Hematopoietic multipotent progenitor cell treated with erythropoietin and hydrocortisone succinate and interleukin-3 and kit ligand, for 4 days (in vitro differentiated cells): ENCODE results near the gene ZBTB12.
"Not testable (repeated sequence)": the region's sequence is repeated elsewhere in the genome, so short reads cannot be mapped to it uniquely, and the experiment has no call there.

ENCODE experiments used
- DNase-seq: peaks from one replicate; pipeline ENCODE4 v3.0.0-alpha.2; 2015

Gene ZBTB12, protein sequence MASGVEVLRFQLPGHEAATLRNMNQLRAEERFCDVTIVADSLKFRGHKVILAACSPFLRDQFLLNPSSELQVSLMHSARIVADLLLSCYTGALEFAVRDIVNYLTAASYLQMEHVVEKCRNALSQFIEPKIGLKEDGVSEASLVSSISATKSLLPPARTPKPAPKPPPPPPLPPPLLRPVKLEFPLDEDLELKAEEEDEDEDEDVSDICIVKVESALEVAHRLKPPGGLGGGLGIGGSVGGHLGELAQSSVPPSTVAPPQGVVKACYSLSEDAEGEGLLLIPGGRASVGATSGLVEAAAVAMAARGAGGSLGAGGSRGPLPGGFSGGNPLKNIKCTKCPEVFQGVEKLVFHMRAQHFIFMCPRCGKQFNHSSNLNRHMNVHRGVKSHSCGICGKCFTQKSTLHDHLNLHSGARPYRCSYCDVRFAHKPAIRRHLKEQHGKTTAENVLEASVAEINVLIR

DNA sequence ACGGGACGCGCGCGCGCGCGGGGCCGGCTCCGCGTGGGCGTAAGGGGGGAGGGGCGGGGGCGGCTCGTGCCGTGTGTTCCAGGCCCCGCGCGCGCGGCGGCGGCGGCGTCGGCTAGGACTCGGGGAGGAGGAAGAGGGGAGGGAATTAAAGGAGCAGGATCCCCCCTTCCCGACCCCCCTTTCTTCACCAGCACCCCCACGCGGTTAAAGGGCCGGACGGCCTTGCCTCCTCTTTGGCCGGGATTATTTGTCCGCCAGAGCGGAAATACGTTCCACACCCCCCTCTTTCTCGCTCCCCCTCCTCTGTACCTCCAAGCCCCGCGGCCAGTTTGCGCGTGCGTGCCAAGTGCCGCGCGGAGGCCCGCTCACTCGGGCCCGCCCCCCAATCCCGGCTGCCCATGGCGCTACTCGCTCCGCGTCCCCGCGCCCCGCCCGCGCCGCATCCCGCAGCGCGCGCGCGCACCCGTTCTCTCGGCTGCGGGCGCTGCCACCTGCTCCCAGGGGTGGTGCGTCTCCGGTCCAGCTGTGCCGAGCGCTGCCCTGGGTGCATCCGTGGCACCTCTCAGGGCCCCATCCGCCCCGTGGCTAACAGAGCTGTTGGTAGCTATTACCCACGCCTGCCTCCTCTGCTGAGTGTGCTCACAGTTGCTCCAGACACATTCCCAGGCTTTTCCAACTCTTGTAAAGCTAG, at the start of gene ZBTB12:
TSS of gene ZBTB12 (minus strand) at position 134 of the 691 bp plus-strand sequence. CDS start 781 bp downstream, outside the sequence.
- DNase-seq: peak; percentile 96

DNA sequence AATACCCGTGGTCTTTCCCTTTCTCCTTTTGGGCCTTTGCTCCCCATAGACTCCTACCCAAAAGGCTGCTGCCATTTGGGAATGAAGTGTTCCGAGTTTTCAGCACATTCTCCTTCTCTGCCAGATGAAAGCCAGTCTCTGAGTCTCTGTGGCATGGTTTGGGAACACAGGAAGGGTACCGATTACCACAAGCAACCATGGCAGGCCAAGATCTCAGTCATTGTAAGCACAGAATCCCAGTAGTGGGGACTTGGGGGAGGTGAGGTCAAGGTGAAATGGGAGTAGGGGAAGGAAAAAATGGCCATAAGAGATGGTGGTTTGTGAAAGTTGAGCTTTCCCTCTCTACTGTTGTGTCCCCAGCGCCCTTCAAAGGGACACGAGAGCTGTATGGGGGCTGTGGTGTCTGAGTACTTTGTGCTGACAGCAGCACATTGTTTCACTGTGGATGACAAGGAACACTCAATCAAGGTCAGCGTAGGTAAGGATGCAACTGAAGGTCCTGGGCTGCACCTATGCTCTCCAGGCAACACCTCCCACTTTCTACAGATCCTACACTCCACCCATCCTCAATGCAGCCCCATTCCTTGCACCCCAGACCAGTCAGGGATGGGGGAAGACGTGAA, 48.2 kb upstream of the ZBTB12 start:
- no peak for DNase-seq

DNA sequence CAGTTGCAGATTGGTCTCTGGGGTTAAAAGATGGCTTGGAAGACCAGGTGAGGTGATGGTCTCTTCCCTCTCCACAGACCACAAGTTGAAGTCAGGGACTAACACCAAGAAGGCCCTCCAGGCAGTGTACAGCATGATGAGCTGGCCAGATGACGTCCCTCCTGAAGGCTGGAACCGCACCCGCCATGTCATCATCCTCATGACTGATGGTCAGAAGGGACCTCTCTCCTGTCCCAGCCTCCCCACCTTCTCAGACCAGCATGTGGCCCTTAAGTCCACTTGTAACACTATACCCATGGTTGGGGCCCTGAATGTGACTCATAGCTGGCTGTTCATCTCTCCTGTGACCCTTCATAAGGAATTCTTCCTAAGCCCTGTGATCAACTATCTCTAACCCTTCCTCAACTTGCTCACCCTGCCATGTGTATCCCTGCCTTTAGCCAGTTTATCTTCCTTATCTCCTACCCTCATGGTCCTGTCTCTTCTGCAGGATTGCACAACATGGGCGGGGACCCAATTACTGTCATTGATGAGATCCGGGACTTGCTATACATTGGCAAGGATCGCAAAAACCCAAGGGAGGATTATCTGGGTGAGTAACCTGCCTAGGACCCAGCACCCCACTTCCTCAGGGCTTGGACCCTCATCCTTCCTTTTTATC, 47.0 kb upstream of the ZBTB12 start:
- DNase-seq: no peak

DNA sequence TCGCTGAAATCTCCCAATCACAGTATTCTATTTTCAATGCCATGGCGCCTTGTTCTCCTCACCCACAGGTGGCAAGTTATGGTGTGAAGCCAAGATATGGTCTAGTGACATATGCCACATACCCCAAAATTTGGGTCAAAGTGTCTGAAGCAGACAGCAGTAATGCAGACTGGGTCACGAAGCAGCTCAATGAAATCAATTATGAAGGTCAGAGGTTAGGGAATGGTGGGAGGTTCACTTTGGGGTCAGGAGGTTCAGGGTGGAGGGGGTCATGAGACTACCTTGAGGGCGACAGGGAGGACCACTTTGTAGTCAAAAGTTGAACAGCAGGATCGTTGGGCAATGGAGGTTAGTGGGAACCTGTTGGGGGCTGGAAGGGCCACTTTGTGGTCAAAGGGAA, 46.4 kb upstream of the ZBTB12 start:
- DNase-seq: no peak

DNA sequence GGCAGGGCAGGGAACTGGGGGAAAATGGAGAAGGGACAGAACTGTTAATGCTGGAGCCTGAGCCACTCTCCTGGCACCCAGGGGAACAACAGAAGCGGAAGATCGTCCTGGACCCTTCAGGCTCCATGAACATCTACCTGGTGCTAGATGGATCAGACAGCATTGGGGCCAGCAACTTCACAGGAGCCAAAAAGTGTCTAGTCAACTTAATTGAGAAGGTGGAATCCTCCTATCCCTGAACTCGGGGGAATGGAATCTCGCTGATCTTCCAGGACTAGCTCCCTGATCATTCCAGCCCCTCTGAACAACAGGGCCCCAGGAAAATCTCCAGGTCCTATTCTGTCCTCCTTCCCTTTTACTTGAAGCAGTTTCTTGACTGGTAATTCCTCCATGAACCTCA, 46.0 kb upstream of the ZBTB12 start:
- no peak for DNase-seq

DNA sequence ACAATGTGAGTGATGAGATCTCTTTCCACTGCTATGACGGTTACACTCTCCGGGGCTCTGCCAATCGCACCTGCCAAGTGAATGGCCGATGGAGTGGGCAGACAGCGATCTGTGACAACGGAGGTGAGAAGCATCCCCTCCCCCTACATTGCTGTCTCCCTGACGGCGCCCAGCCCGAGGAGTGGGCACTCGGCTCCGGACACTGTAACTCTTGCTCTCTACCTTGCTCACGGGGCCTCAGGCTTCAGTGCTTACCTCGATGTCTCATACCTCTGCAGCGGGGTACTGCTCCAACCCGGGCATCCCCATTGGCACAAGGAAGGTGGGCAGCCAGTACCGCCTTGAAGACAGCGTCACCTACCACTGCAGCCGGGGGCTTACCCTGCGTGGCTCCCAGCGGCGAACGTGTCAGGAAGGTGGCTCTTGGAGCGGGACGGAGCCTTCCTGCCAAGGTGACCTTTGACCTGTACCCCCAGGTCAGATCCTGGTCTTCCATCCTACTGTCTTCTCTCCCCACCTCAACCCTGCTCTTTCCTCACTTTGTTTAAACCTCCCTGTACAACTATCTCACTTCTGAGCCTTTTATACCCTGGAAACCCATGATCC, 45.3 kb upstream of the ZBTB12 start:
- no peak for DNase-seq

DNA sequence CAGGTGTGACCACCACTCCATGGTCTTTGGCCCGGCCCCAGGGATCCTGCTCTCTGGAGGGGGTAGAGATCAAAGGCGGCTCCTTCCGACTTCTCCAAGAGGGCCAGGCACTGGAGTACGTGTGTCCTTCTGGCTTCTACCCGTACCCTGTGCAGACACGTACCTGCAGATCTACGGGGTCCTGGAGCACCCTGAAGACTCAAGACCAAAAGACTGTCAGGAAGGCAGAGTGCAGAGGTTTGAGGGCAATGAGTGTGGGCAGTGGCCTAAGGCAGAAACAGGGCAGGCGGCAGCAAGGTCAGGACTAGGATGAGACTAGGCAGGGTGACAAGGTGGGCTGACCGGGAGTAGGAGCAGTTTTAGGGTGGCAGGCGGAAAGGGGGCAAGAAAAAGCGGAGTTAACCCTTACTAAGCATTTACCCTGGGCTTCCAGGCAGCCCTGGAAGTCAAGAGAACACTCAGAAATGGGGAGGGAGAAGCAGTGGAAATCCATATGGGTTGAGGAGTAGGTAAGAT, 44.5 kb upstream of the ZBTB12 start:
- DNase-seq: no peak

DNA sequence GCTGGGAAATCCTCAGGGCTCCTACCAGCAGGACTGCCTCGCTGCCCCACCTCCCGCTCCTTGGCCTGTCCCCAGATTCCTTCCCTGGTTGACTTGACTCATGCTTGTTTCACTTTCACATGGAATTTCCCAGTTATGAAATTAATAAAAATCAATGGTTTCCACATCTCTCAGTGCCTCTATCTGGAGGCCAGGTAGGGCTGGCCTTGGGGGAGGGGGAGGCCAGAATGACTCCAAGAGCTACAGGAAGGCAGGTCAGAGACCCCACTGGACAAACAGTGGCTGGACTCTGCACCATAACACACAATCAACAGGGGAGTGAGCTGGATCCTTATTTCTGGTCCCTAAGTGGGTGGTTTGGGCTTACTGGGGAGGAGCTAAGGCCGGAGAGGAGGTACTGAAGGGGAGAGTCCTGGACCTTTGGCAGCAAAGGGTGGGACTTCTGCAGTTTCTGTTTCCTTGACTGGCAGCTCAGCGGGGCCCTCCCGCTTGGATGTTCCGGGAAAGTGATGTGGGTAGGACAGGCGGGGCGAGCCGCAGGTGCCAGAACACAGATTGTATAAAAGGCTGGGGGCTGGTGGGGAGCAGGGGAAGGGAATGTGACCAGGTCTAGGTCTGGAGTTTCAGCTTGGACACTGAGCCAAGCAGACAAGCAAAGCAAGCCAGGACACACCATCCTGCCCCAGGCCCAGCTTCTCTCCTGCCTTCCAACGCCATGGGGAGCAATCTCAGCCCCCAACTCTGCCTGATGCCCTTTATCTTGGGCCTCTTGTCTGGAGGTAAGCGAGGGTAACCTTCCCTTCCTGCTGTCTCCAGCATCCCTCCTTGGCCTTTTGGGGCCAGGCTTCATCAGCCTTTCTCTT, 43.9 kb upstream of the ZBTB12 start, which contains the start of gene CFB:
TSS of gene CFB (plus strand) at position 589 of the 863 bp plus-strand sequence. CDS start at position 716, 127 bp downstream.
- no peak for DNase-seq

DNA sequence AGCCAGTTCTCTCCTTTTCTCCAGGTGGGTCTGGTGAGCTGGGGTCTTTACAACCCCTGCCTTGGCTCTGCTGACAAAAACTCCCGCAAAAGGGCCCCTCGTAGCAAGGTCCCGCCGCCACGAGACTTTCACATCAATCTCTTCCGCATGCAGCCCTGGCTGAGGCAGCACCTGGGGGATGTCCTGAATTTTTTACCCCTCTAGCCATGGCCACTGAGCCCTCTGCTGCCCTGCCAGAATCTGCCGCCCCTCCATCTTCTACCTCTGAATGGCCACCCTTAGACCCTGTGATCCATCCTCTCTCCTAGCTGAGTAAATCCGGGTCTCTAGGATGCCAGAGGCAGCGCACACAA, 43.2 kb upstream of the ZBTB12 start:
- no peak for DNase-seq

DNA sequence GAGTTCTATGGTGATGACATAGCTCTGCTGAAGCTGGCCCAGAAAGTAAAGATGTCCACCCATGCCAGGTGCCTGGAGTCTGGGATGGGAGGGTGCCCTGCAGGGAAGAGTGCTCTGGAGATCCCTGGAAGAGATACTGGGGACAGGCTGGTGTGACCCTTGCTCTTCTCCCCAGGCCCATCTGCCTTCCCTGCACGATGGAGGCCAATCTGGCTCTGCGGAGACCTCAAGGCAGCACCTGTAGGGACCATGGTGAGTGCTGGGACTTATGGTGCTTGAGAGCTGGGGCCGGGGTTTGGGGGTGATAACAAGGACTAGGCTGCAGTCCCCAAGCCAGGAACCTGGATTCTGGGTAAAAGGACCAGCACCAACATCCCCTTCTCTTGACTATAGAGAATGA, 41.9 kb upstream of the ZBTB12 start:
- no peak for DNase-seq

DNA sequence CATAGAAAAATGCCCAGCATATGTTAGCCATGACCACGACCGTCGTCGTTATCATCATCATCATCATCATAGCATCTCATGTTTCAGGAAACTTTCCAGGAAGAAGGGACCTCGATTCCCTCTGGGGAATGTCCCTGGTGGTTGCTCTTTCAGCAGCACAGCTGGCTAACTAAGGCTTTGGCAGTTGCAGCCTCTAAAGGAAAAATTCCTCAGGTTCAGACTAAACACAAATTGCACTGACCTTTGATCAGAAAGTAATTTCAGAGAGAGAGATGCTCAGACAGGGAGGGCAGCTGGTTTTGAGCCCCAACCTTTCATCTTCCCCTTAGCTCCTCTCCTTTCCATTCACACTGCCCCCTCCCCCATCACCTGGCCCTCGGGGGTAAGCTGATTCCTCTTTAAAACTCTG, 38.4 kb upstream of the ZBTB12 start:
- no peak for DNase-seq

DNA sequence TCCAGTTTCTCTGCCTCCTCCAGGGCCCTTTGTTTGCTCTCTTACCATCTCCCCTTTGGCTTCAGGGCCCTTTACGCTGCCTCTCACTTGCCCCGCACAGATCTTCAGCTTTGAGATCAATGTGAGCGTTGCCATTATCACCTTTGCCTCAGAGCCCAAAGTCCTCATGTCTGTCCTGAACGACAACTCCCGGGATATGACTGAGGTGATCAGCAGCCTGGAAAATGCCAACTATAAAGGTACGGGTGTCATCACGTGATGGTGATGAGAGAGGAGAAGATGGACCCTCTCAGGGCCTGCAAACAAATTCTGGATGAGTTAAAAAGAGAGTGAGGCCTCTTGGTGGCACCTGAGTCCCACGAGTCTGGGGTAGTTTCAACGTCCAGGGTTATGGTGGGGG, 33.9 kb upstream of the ZBTB12 start:
- no peak for DNase-seq

DNA sequence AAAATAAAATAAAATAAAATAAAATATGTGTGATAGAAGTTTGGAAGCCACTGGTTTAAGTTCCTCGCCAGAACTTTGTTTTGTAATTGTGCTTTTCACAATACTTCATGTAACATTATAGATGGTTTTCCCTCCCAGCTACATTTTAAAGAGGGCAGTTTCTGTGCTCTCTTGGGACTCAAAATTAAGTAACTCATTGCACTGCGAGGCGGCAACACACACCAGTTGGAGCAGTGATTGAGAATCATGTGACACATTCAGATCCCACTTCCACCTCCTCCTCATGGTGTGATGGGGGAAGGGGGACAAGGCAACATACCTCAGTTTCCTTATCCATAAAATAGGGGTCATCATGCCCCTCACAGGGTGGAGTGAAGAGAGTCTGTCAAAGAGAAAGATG, 33.1 kb upstream of the ZBTB12 start:
- no peak for DNase-seq

DNA sequence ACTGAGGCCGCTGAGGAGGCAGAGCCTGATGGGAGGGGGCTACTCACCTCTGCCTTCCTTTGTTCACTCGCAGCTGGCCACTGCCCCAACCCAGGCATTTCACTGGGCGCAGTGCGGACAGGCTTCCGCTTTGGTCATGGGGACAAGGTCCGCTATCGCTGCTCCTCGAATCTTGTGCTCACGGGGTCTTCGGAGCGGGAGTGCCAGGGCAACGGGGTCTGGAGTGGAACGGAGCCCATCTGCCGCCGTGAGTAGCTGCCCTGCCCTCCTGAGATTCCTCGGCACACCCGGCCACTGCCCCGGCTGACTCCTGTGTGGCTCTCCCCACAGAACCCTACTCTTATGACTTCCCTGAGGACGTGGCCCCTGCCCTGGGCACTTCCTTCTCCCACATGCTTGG, 31.7 kb upstream of the ZBTB12 start:
- DNase-seq: no peak

DNA sequence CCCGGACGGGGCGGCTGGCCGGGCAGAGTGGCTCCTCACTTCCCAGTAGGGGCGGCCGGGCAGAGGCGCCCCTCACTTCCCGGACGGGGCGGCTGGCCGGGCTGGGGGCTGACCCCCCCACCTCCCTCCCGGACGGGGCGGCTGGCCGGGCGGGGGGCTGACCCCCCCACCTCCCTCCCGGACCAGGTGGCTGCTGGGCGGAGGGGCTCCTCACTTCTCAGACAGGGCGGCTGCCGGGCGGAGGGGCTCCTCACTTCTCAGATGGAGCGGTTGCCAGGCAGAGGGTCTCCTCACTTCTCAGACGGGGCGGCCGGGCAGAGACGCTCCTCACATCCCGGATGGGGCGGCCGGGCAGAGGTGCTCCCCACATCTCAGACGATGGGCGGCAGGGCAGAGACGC, 30.3 kb upstream of the ZBTB12 start:
- not testable (repeated sequence) for DNase-seq

DNA sequence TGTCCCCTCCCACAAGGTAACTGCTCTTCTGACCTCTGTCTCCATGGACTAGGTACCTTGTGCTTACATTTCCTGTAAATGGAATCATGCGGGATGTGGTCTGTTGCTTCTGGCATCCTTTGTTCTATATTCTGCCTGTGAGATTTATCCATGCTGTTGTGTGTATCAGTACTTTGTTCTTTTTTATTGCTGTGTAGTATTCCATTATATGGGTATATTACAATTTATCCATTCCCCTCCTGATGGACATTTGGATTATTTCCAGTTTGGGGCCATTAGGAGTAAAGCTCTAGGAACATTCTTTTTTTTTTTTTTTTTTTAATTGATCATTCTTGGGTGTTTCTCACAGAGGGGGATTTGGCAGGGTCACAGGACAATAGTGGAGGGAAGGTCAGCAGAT, 29.1 kb upstream of the ZBTB12 start:
- no peak for DNase-seq

DNA sequence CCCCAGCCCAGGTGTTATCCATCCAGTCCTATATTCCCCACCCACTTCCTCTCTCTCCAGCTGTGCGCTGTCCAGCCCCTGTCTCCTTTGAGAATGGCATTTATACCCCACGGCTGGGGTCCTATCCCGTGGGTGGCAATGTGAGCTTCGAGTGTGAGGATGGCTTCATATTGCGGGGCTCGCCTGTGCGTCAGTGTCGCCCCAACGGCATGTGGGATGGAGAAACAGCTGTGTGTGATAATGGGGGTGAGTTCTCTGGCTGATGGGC, 26.7 kb upstream of the ZBTB12 start:
- no peak for DNase-seq

DNA sequence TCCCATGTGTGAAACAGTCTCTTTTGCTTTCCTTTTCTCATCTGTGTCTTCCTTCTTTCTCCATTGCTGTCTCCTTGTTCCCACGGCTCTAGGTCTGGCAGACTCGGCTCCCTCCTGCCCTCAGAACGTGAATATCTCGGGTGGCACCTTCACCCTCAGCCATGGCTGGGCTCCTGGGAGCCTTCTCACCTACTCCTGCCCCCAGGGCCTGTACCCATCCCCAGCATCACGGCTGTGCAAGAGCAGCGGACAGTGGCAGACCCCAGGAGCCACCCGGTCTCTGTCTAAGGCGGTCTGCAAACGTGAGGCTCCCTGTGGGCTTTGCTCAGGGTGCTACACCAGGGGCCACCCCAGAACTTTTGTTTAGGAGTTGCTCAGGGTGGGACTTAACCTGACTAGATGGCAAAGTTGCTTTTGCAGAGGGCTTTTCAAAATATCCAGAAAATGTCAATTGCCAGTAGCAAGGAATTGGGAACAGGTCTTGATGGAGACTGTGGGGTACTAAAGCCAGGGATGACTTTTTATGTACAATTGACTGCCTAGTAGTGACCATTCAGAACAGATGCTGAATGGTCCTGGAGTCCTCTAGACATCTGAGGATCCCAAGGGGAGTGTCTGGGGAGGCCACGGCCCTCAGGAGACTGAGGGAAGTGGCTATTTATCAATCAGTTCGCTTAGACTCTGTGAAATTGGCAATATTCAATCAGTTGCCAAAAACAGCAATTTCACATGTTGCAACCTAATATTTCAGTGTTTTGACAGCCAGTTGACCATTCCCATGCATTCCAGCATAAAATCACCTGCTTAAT, 26.2 kb upstream of the ZBTB12 start:
- no peak for DNase-seq

DNA sequence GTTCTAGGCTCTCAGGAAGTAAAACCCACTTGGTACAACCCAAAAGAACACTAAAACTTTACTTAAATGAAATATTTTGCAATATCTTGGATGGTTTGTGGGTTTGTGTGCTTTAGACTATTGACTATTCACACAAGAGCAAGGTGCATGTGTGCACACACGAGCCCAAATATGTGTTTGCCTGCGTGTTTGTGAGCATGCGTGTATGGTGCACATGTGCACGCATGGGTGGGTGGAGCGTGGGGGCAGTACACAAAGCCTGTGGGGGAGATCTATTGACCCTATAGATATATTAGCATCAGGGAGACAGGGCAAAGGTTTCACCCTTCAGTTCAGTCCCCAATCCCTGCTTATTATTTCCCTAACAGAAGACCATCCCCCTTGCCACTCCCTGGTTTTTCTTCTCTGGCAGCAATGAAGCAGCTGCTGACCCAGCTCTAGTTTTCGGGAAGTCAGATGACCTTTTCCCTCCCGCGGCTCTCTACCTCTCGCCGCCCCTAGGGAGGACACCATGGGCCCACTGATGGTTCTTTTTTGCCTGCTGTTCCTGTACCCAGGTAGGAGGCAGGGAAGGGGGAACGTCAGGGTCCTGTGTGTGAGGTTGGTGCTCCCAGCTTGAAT, 25.5 kb upstream of the ZBTB12 start, which contains the start of gene C2:
TSS of gene C2 (plus strand) at position 476 of the 621 bp plus-strand sequence. CDS start at position 512, 36 bp downstream.
- no peak for DNase-seq

DNA sequence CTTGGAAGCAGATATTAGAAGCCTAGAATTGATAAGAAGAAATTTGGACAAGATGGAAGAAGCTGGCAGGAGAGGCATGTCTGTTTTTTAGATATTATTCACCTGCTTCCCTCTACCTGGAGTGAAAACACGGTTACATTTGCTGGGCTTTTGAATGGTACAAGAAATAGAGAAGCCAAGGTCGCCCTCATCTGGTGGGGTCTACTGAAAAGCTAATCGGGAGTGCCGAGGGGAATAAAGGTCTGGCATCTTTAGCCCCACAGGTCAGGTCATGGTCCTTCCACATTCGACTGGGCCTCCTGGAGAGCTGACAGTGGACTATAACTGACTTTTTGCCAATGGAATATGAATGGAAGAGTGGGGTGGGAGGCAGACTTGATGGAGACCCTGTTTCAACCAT, 21.1 kb upstream of the ZBTB12 start:
- peak; percentile 58 for DNase-seq
